GM23248 (cell line): ENCODE measurements around the gene NFATC2. TPM values are rescaled to one million over a fixed set of nuclear protein-coding genes. Genes with fewer than 3 reads are reported as not detected.

Experiments used
- DNase-seq: peaks from one replicate; pipeline ENCODE4 v3.0.0-alpha.2; 2015
- H2AFZ ChIP-seq: fragments of 200-600 bp; sonication (generic); 2 replicates; pipeline ENCODE4 v1.6.1; 2016; ENCODE audit warnings: antibody characterized with exemption
- H3F3A ChIP-seq: fragments of 200-600 bp; sonication (generic); 2 replicates; pipeline ENCODE4 v1.6.1; 2016; ENCODE audit warnings: mild to moderate bottlenecking, antibody characterized with exemption, mixed run types; ENCODE audit not compliant: insufficient read depth
- H3K27ac ChIP-seq: fragments of 200-600 bp; sonication (generic); 2 replicates; pipeline ENCODE4 v1.5.1; 2016; ENCODE audit warnings: mild to moderate bottlenecking
- H3K27me3 ChIP-seq: fragments of 200-600 bp; sonication (generic); replicated peaks from 2 replicates; pipeline ENCODE4 v1.6.1; 2016; ENCODE audit warnings: mild to moderate bottlenecking; ENCODE audit not compliant: insufficient read depth
- H3K36me3 ChIP-seq: fragments of 200-600 bp; sonication (generic); 2 replicates; pipeline ENCODE4 v1.6.1; 2016; ENCODE audit warnings: low read depth, mild to moderate bottlenecking
- H3K4me1 ChIP-seq: fragments of 200-600 bp; sonication (generic); 2 replicates; pipeline ENCODE4 v1.6.1; 2016; ENCODE audit warnings: mild to moderate bottlenecking; ENCODE audit not compliant: insufficient read depth
- H3K4me2 ChIP-seq: fragments of 200-600 bp; sonication (generic); one replicate; pipeline ENCODE4 v1.6.1; 2016; ENCODE audit warnings: mild to moderate bottlenecking; ENCODE audit not compliant: unreplicated experiment
- H3K4me3 ChIP-seq: fragments of 200-600 bp; sonication (generic); 2 replicates; pipeline ENCODE4 v1.5.1; 2016; ENCODE audit warnings: mild to moderate bottlenecking
- H3K79me2 ChIP-seq: fragments of 200-600 bp; sonication (generic); 2 replicates; pipeline ENCODE4 v1.6.1; 2016; ENCODE audit warnings: mild to moderate bottlenecking; ENCODE audit not compliant: insufficient read depth
- H3K9ac ChIP-seq: fragments of 200-600 bp; sonication (generic); 2 replicates; pipeline ENCODE4 v1.6.1; 2016; ENCODE audit warnings: mild to moderate bottlenecking
- H3K9me2 ChIP-seq: fragments of 200-600 bp; sonication (generic); 2 replicates; pipeline ENCODE4 v1.6.1; 2016; ENCODE audit warnings: mixed run types, mild to moderate bottlenecking, moderate library complexity; ENCODE audit not compliant: insufficient read depth
- H3K9me3 ChIP-seq: fragments of 200-600 bp; sonication (generic); one replicate; pipeline ENCODE4 v1.6.1; 2017; ENCODE audit warnings: low read depth
- H4K20me1 ChIP-seq: fragments of 200-600 bp; sonication (generic); 2 replicates; pipeline ENCODE4 v1.6.0; 2016; ENCODE audit not compliant: insufficient read depth
- EZH2 ChIP-seq: fragments of 200-600 bp; sonication (generic); IDR thresholded peaks from 2 replicates; pipeline ENCODE4 v1.6.1; 2018; ENCODE audit warnings: antibody characterized with exemption, mild to moderate bottlenecking; ENCODE audit not compliant: insufficient read depth, poor library complexity, severe bottlenecking
- EZH2phosphoT487 ChIP-seq: fragments of 200-600 bp; sonication (generic); IDR thresholded peaks from 2 replicates; pipeline ENCODE4 v1.6.1; 2018; ENCODE audit warnings: antibody characterized with exemption, moderate library complexity, mild to moderate bottlenecking, low read depth; ENCODE audit not compliant: insufficient read depth
- WGBS, 2 experiments: methylation state at CpG; one replicate each; pipeline ENCODE4 v1.1.6; 2015 to 2017; ENCODE audit warnings: low lambda C conversion rate in 2 of 2, low coverage in 1 of 2; ENCODE audit errors: missing lambda C conversion rate in 2 of 2; 5-methylcytosine and 5-hydroxymethylcytosine counted together
- in situ Hi-C: fragments of 300-500 bp; cut with MboI; formaldehyde crosslinking; loops from 2 replicates; pipeline ENCODE4 v1.15.0; 2020
- polyA plus RNA-seq: library from polyadenylated mRNA; unstranded; fragments of >200 nt; fragmentation: Nextera tagmentation; extraction: Ambion mirVana; gene quantifications from 2 replicates; pipeline ENCODE4 v1.2.1, GENCODE V29; 2016
- total RNA-seq: library from RNA; depleted of rRNA; stranded (reverse); fragments of >200 nt; shearing (Covaris generic); gene quantifications from 2 replicates; pipeline ENCODE4 v1.2.3, GENCODE V29; 2014

The NFATC2 gene
- total and polyA plus RNA-seq, 2 experiments from 2014 or later: 0.11 to 0.14 TPM

DNA sequence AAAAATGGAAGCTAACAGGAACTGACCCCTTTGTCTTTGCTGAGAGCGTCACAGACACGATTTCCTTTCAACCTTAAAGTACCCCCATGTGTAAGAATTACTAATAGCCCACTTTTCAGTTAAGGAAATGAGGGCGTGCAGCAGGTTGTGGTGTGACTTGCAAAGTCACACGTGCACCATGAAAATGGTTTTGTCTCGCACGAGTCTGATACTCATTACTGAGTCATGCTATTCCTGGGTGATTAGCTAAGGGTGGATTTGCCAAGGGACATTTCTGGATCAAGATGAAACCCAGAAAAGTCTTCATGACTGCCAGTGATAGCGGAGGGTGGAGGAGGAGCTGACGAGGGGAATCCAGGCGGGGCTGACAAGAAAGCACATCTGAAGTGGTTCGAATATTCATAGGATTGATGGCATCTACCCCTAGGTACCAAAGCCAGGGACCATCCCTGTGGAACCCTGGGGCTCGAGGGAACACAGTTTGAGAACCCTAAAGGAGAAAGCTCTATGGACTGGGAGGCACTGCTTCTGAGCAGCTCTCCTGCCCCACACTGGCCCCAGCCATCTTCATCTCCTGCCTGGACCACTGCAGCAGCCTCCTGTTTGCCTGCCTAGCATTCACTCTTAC is 12.1 kb upstream of the NFATC2 start:
- Histone ChIP-seq H3K36me3 (no peaks in the 10 kb centered on the region), H3K4me2 (peak overlapping the region; percentile 67), H3K79me2 (no peaks in the 10 kb centered on the region), H3K9me2 (no peaks in the 10 kb centered on the region), H3K9me3 (no peaks in the 10 kb centered on the region), H4K20me1 (no peaks in the 10 kb centered on the region), H2AFZ (no peak overlapping the region), H3K27me3 (no peaks in the 10 kb centered on the region; the same call in 1 of the 2 replicates), H3K9ac (peak overlapping the region; percentile 57), H3K4me3 (no peak overlapping the region), H3F3A (peaks cover 7% of the 10 kb centered on the region), H3K27ac (peak overlapping the region; percentile 65), H3K4me1 (peaks cover 7% of the 10 kb centered on the region)
- 36 to 40% methylated on average over 11 of the region's 11 CpGs for WGBS, 2 experiments
- TF ChIP-seq EZH2phosphoT487 (no peak), EZH2 (no peak)
- in situ Hi-C loops: no loop called here
- peak; percentile 90 for DNase-seq

DNA sequence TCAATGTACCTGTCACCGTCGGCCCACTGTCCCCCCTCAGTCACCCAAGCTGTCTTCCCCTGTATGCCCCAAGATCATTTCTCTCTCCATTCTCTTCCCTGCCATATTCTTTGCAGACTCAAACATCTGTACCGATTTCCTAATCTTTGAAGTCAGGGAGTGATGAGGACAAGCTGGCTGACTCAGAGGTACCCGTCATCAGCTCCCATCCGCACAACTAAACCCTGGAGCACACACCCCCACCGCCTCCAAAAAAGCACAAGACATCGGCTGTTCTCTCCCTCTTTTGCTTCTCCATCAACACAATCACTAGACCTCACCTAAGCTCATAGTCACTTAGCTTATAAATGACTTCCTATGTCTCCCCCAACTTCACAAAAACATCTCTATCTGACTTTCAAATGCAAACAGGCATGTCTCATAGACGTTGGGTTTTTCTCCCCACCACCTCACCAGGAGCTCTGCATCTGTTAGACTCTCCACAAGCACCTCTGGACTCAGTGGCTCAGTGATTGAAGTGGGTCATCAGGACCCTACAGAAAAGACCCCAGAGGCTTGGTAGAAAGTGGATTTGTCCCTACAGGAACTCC is 11.5 kb upstream of the NFATC2 start:
- Histone ChIP-seq H3K4me3 (no peak overlapping the region), H2AFZ (no peak overlapping the region), H3K4me1 (peaks cover 7% of the 10 kb centered on the region), H3K36me3 (no peaks in the 10 kb centered on the region), H3K4me2 (peak overlapping the region; percentile 67), H3F3A (peaks cover 7% of the 10 kb centered on the region), H3K27ac (peak overlapping the region; percentile 65), H3K9me2 (no peaks in the 10 kb centered on the region), H3K27me3 (no peaks in the 10 kb centered on the region), H4K20me1 (no peaks in the 10 kb centered on the region), H3K9me3 (no peaks in the 10 kb centered on the region), H3K79me2 (no peaks in the 10 kb centered on the region), H3K9ac (peak overlapping the region; percentile 57)
- WGBS, 2 experiments: 50 to 56% methylated on average over 8 of the region's 8 CpGs
- peak; percentile 73 for DNase-seq
- in situ Hi-C loops: no loop called here
- TF ChIP-seq EZH2 (no peak), EZH2phosphoT487 (no peak)

DNA sequence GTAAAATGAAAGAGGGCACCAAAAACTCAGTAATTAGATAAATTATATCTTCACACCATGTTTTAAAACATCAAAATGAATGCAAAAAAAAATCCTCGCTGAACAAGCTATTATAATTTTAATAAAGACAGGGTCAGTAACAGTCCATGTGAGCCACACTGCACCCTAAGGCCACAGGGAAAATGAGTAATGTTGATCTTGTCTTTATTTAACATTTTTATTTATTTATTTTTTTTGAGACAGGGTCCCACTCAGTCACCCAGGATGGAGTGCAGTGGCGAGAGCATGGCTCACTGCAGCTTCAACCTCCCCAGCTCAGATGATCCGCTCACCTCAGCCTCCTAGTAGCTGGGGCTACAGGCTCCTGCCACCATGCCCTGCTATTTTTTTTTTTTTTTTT is 8.7 kb upstream of the NFATC2 start:
- TF ChIP-seq EZH2 (no peak), EZH2phosphoT487 (no peak)
- H3K9ac ChIP-seq: no peak overlapping the region
- peaks cover 7% of the 10 kb centered on the region for H3F3A ChIP-seq
- no peaks in the 10 kb centered on the region for H3K9me3 ChIP-seq
- WGBS, 2 experiments: 96 to 97% methylated on average over 3 of the region's 3 CpGs
- H3K4me1 ChIP-seq: peaks cover 7% of the 10 kb centered on the region
- H3K36me3 ChIP-seq: no peaks in the 10 kb centered on the region
- DNase-seq: no peak
- no peak overlapping the region for H3K4me3 ChIP-seq
- no peaks in the 10 kb centered on the region for H4K20me1 ChIP-seq
- no peak overlapping the region for H3K4me2 ChIP-seq
- no peaks in the 10 kb centered on the region for H3K79me2 ChIP-seq
- H3K9me2 ChIP-seq: no peaks in the 10 kb centered on the region
- H3K27ac ChIP-seq: no peak overlapping the region
- in situ Hi-C loops: no loop called here
- no peak overlapping the region for H2AFZ ChIP-seq
- H3K27me3 ChIP-seq: no peaks in the 10 kb centered on the region

DNA sequence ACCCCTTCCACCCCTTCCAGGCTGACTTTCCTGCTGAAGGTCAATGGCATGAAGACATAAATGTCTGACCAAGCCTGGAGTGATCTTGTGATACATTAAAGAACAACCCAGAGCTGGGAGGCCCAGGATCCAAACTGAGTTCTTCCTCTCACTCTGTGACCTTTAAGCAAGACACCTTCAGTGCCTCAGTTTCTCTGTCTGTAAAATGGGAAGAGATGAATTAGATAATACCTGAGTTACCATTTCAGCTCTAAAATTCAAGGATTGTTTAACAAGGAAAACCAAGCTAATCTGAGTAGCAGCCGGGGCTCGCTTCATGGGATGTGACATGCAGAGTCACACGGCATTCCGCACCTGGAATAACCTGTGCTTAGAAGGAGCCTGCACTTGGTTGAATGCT is 7.0 kb upstream of the NFATC2 start:
- H3K27me3 ChIP-seq: no peaks in the 10 kb centered on the region
- no peak for DNase-seq
- H3K9ac ChIP-seq: no peak overlapping the region
- H2AFZ ChIP-seq: no peak overlapping the region
- WGBS, 2 experiments: 95 to 96% methylated on average over 4 of the region's 4 CpGs
- no peak overlapping the region for H3K4me3 ChIP-seq
- in situ Hi-C loops: no loop called here
- H3K4me1 ChIP-seq: peaks cover 6% of the 10 kb centered on the region
- H3K9me3 ChIP-seq: no peaks in the 10 kb centered on the region
- peaks cover 7% of the 10 kb centered on the region for H3F3A ChIP-seq
- no peaks in the 10 kb centered on the region for H4K20me1 ChIP-seq
- no peak overlapping the region for H3K27ac ChIP-seq
- H3K79me2 ChIP-seq: no peaks in the 10 kb centered on the region
- no peak for TF ChIP-seq EZH2
- no peak for TF ChIP-seq EZH2phosphoT487
- H3K9me2 ChIP-seq: no peaks in the 10 kb centered on the region
- no peak overlapping the region for H3K4me2 ChIP-seq
- H3K36me3 ChIP-seq: no peaks in the 10 kb centered on the region

DNA sequence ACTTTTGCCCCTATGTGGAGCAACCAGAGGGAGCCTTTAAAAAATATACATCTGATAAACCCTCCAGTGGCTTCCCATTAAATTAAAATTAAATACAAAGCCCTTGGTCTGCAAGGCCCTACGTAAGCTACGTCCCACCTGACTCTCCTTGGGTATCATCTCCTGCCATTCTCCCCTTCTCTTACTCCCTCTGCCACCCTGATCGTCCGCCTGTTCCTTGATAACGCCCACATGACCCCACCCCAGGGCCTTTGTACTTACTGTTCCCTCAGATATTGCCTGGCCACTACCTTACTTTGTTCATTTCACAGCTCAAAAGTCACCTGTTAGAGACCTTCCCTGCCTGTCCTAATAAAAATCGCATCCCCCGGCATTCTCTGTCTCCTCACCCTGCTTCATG is 5.4 kb upstream of the NFATC2 start:
- no peaks in the 10 kb centered on the region for H3K79me2 ChIP-seq
- no peak overlapping the region for H2AFZ ChIP-seq
- in situ Hi-C loops: no loop called here
- no peak overlapping the region for H3K9ac ChIP-seq
- H3K36me3 ChIP-seq: no peaks in the 10 kb centered on the region
- 78 to 80% methylated on average over 7 of the region's 7 CpGs for WGBS, 2 experiments
- no peak for TF ChIP-seq EZH2phosphoT487
- no peak for TF ChIP-seq EZH2
- H3K4me1 ChIP-seq: no peaks in the 10 kb centered on the region
- no peaks in the 10 kb centered on the region for H3K9me3 ChIP-seq
- no peak overlapping the region for H3K4me3 ChIP-seq
- no peaks in the 10 kb centered on the region for H3F3A ChIP-seq
- no peaks in the 10 kb centered on the region for H3K27me3 ChIP-seq
- H3K9me2 ChIP-seq: no peaks in the 10 kb centered on the region
- no peak overlapping the region for H3K27ac ChIP-seq
- H3K4me2 ChIP-seq: no peak overlapping the region
- no peak for DNase-seq
- H4K20me1 ChIP-seq: no peaks in the 10 kb centered on the region
